Measurements from ENCODE around the gene NPAS4.
"Not testable (repeated sequence)": the region's sequence is repeated elsewhere in the genome, so short reads cannot be mapped to it uniquely, and the experiment has no call there.

The NPAS4 gene

GRCh38 chr11:66417000-66417399, 3.8 kb upstream of the NPAS4 start:
- peak in 1 of 2 donors; percentile 11 for DNase-seq (ENCODE audit: low read depth in 2 of 2)

DNA sequence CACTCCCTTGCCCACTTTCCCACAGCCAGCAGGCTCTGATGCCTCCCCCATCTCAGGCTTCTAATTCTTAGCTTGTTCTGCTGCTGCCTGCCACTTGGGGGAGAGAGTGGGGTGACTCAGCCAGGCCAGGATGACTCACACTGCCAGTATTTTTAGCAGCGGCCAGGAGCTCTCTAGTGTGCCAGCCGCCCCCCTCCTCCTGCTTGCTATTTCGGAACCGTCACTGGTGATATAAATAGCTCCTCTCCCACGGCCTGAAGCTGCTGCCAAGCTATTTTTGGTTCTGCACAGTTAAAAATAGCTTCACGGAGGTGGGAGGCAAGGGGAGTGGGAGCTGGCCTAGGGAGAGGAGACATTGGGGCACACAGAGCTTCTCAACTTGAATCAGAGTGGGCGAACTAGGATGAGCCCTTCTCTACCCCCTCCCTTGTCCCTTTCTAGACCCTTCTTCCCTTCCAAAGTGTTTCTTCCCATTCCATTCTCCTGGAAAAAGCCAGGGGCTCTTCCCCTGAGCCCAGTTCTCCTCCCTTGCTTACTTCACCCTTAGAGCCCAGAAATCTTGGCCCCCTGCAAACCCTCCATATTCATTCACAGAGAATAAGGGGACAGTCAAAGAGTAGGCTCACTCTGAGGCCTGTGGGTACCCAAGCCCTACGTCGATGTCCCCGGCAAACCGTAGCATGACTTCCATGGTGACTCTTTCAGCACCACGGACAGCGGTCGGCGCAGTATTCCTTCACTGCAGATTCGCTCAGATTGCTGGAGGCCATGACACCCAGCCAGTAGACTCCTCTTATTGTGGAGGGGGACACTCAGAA, 2.5 kb upstream of the NPAS4 start:
- peak; percentile 45 to 53 for DNase-seq (ENCODE audit: low read depth in 2 of 2)

DNA sequence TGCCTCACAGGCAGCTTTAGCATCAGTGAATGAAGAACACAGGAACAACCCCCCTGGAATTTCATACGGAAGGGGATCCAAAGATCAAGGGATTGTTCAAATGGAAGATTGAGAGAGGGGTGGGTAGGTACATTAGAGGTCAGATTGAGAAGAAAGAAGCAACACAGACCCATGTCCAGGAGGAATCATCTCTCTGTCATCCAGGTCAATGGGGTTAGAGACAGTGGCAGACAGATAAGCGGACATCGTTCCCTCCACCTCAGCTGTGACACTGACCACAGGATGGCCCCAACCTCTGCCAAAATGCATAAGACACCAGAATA, 1.9 kb upstream of the NPAS4 start:
- no peak for DNase-seq (ENCODE audit: low read depth in 2 of 2)

GRCh38 chr11:66419825-66420224, 1.0 kb upstream of the NPAS4 start:
- DNase-seq (ENCODE audit: low read depth in 2 of 2), result no peak

DNA sequence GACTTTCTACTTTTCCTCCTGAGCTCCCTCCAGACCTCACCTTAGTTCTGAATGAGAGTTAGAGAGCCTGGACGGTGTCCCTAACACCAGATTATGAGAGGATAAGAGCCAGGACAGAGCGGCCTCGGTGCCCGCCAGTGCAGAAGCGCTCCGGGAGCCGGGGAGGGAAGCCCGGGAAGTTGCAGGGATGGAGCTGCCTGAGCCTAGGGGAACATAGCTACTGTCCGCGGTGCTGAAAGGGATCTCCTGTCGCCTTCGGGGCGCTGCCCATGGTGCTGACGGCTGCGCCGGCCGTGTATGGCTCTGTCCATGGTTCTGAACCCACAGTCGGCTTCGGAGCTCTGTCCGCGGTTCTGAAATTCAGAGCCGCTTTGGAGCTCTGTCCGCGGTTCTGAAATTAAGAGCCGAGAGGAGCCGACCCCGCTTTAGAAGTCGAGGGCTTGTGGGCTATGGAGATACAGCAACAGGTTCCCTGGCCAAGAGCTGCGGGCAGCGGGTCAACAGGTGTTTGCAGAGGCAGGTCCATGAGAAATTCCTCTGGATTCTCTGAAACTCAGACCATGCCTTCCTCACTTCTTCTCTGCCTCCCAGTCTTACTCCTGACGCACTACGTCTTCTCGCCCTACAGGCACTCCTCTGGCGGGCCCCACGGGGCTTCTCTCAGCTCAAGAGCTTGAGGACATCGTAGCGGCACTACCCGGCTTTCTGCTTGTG, 814 bp downstream of the NPAS4 start:
- DNase-seq (ENCODE audit: low read depth in 2 of 2), result peak; percentile 77 to 86

DNA sequence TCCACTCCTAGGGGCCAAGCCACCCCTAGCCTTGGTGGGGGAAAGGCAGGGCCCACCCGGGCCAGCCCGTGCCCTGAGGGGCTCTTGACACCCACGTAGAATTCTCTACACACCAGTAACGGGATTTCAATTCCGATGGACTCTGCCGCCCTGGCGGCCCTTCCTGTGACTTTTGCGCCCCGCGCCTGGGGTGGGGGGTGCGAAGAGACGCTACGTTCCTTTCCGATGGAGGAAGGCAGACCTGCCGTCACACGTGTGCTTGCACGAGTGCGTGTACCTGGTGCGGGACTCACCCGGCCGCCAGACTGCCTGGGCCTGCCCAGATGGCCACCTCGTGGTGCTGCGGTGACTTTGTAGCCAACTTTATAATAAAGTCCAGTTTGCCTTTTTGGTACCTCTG, 5.5 kb downstream of the NPAS4 start:
- no peak for DNase-seq (ENCODE audit: low read depth in 2 of 2)

GRCh38 chr11:66428933-66429332, 8.1 kb downstream of the NPAS4 start:
- DNase-seq (ENCODE audit: low read depth in 2 of 2), result no peak

- peak; percentile 72 to 74 for DNase-seq (ENCODE audit: low read depth in 2 of 2)
These were observed 9.3 kb downstream of the NPAS4 start for GRCh38 chr11:66429983-66430602.

DNA sequence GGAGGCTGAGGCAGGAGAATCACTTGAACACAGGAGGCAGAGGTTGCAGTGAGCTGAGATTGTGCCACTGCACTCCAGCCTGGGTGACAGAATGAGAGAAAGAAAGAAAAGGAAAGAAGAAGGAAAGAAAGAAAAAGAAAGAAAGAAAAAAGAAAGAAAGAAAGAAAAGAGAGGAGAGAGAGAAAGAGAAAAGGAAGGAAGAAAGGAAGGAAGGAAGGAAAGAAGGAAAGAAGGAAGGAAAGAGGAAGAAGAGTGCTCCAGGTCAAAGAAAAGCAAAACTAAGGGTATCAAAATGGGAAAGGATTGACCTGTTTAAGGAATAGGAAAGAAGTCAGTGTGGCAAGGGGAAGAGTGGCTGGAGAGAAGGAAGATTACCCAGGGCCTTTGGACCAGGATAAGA, 10.5 kb downstream of the NPAS4 start:
- DNase-seq (ENCODE audit: low read depth in 2 of 2), result not testable (repeated sequence)

- DNase-seq (ENCODE audit: low read depth in 2 of 2), result not testable (repeated sequence)
These were observed 11.1 kb downstream of the NPAS4 start for GRCh38 chr11:66431871-66432329.

GRCh38 chr11:66432597-66432996, 11.8 kb downstream of the NPAS4 start:
- no peak for DNase-seq (ENCODE audit: low read depth in 2 of 2)

DNA sequence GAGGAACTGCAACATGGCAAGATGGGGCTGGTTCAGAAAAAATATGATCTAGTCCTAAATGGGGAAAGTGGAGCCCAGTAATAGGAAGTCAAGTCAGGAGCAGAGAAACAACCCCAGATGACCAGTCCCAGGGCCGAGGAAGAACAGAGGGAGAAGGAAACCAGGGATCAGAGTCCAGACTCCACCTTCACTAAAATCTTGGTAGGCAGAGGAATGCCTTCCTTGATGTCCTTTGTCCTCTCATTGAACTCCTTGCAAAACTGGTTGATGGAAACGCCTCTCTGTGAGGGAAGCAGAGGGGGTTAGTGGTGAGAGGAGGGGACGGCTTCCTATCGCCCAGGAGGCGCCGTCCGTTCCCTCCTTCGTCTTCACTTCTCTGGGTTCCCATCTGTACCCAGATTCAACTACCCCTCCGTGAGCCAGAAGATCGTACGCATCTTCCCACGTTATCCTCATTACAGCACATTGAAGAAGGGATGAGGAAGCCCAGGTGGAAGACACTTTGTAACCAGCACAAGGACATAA, 17.2 kb downstream of the NPAS4 start:
- DNase-seq (ENCODE audit: low read depth in 2 of 2), result no peak

- peak; percentile 83 to 86 for DNase-seq (ENCODE audit: low read depth in 2 of 2)
These were observed 17.9 kb downstream of the NPAS4 start, which contains the start of gene MRPL11 for GRCh38 chr11:66438504-66439466. Gene MRPL11, minus strand, starts transcription at chr11:66438848. Its CDS starts 94 bp downstream, at chr11:66438754.

GRCh38 chr11:66440101-66440939, 19.5 kb downstream of the NPAS4 start:
- DNase-seq (ENCODE audit: low read depth in 2 of 2), result not testable (repeated sequence)

DNA sequence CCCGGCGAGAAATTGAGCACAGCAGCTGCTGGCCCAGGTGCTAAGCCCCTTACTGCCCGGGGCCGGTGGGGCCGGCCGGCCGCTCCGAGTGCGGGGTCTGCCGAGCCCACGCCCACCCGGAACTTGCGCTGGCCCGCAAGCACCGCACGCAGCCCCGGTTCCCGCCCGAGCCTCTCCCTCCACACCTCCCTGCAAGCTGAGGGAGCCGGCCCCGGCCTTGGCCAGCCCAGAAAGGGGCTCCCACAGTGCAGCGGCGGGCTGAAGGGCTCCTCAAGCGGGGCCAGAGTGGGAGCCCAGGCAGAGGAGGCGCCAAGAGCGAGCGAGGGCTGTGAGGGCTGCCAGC, 20.1 kb downstream of the NPAS4 start:
- not testable (repeated sequence) for DNase-seq (ENCODE audit: low read depth in 2 of 2)

DNA sequence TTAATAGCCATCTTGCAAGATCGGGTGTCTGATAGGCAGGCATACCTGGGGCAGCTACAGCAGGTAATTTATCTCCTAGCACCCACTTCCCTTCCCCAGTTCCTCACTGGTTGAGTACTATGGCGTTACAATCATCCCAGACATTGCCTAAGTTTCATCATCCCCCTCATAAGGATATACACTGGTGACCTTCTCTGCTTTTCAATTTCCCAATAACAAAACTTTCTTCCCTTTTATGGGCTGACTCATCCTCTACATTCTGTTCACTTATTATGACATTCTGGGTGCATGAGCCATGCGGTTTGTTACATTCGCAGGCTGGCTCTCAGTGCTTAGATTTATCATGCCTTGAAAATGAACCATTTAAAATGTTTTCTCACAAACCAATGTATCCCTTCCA, 22.8 kb downstream of the NPAS4 start:
- no peak for DNase-seq (ENCODE audit: low read depth in 2 of 2)

DNA sequence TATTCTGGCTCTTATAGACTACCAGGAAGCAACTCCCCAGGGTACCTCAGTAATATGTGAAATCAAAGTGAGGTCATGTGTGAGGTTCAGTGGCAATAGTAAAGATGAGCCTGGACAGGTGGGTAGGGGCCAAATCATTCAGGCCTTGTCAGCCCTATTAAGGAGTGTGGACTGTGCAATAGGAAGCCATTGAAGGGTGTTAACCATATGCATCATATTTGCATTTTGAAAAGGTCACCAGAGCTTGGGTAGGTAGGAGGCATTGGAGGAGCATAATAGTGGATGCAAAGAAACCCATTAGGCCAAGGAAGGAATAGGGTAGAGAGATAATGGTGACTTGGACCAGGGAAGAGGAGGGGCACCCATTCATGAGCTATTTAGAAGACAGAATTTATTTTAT, 26.2 kb downstream of the NPAS4 start:
- DNase-seq (ENCODE audit: low read depth in 2 of 2), result no peak

DNA sequence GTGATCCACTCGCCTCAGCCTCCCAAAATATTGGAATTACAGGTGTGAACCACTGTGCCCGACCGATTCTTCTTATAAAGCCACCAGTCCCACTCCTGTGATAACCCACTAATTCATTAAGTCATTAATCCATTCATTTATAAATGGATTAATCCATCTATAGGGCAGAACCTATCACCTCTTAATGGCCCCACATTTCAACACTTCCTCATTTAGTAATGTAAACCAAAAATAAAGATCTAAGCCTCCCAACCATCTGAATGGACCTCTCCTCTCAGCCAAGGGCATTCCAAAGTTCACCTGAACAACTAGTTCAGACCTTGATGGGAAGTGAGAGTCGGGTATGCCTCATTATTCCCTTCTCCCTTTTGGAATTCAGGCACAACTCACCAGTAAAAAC, 27.7 kb downstream of the NPAS4 start:
- DNase-seq (ENCODE audit: low read depth in 2 of 2), result no peak

DNA sequence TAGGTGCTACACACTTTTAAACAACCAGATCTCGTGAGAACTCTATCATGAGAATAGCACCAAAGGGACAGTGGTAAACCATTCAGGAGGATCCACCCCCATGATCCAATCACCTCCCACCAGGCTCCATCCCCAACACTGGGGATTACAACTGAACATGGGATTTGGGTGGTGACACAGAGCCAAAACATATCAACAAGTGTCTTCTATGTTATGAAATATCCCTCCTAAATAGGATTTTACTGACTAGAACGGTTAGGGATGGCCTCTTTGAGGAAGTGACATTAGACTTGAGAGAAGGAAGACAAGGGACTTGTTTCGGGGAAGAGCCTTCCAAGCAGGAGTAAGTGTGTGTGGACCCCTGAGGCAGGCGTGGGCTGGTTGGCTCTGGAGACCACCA, 29.7 kb downstream of the NPAS4 start:
- no peak for DNase-seq (ENCODE audit: low read depth in 2 of 2)

DNA sequence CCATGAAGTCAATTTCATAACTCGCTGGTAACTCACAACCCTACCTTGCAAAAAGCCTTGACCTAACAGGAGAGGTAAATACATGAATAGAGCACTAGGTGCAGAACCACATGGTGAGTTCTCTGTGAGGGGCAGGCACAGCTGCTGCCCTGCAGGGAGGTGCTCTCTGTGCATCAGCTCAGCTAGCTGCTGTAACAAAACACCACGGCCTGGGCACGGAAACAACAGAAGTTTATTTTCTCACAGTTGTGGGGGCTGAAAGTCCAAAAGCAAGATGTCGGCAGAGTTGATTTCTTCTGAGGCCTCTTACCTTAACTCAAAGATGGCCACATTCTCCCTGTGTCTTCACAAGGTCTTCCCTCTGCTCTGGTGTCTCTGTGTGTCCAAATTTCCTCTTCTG, 30.8 kb downstream of the NPAS4 start:
- DNase-seq (ENCODE audit: low read depth in 2 of 2), result no peak
